CD4-positive, alpha-beta memory T cell (primary cell): ENCODE measurements around the gene PDSS2. TPM values are rescaled to one million over a fixed set of nuclear protein-coding genes. Genes with fewer than 3 reads are reported as not detected.

Experiments used
- CTCF ChIA-PET: fragments of 350-600 bp; sonication (Branson Sonifier 250); formaldehyde crosslinking; loops from one replicate; lab custom pipeline; 2021; ENCODE audit warnings: inconsistent platforms; ENCODE audit not compliant: partially characterized antibody; lab: Charles Lee
- POLR2A ChIA-PET: fragments of 350-600 bp; sonication (Branson Sonifier 250); formaldehyde crosslinking; loops from one replicate; lab custom pipeline; 2021; ENCODE audit not compliant: partially characterized antibody; lab: Charles Lee
- DNase-seq, 5 donors: peaks; one replicate each; pipeline versions ENCODE4 v3.0.0 to v3.0.0-alpha.2; 2020 to 2022; ENCODE audit warnings: mixed read lengths in 1 of 5
- H3K27ac ChIP-seq: one replicate; pipeline ENCODE4 v1.7.0; 2013; ENCODE audit warnings: low read depth, low read length
- H3K27me3 ChIP-seq: 2 replicates; pipeline ENCODE4 v1.7.0; 2013; ENCODE audit warnings: mild to moderate bottlenecking, low read length, moderate library complexity; ENCODE audit not compliant: insufficient read depth
- H3K36me3 ChIP-seq: 2 replicates; pipeline ENCODE4 v1.7.0; 2013; ENCODE audit warnings: mild to moderate bottlenecking, low read length, moderate library complexity; ENCODE audit not compliant: insufficient read depth
- H3K4me1 ChIP-seq: 2 replicates; pipeline ENCODE4 v1.7.0; 2013; ENCODE audit warnings: mild to moderate bottlenecking, low read length, moderate library complexity; ENCODE audit not compliant: insufficient read depth
- H3K4me3 ChIP-seq, 2 donors: one replicate each; pipeline ENCODE4 v1.7.0; 2013; ENCODE audit warnings: low read length in 2 of 2, mild to moderate bottlenecking in 1 of 2
- H3K9me3 ChIP-seq, 2 donors: one replicate each; pipeline ENCODE4 v1.7.0; 2013; ENCODE audit warnings: low read length in 2 of 2, control low read depth in 1 of 2; ENCODE audit not compliant: control insufficient read depth in 1 of 2
- H3K27ac Mint-ChIP-seq, 7 donors: one replicate each; pipeline ENCODE4 v1.8.0; 2020 to 2021; ENCODE audit warnings: mixed read lengths in 7 of 7, mild to moderate bottlenecking in 6 of 7, inconsistent platforms in 3 of 7, moderate library complexity in 3 of 7
- H3K27me3 Mint-ChIP-seq, 2 donors: one replicate each; pipeline ENCODE4 v1.8.0; 2020 to 2021; ENCODE audit warnings: mixed read lengths in 2 of 2
- H3K36me3 Mint-ChIP-seq, 2 donors: one replicate each; pipeline ENCODE4 v1.8.0; 2020 to 2021; ENCODE audit warnings: mixed read lengths in 2 of 2, inconsistent platforms in 1 of 2, mild to moderate bottlenecking in 1 of 2
- H3K4me1 Mint-ChIP-seq, 4 donors: one replicate each; pipeline ENCODE4 v1.8.0; 2020 to 2021; ENCODE audit warnings: mixed read lengths in 4 of 4, mild to moderate bottlenecking in 1 of 4
- H3K4me3 Mint-ChIP-seq, 8 donors: one replicate each; pipeline ENCODE4 v1.8.0; 2020 to 2021; ENCODE audit warnings: mixed read lengths in 8 of 8, mild to moderate bottlenecking in 7 of 8, moderate library complexity in 6 of 8, inconsistent platforms in 3 of 8
- H3K9me3 Mint-ChIP-seq, 8 donors: one replicate each; pipeline ENCODE4 v1.8.0; 2020 to 2021; ENCODE audit warnings: mixed read lengths in 8 of 8, mild to moderate bottlenecking in 5 of 8, inconsistent platforms in 3 of 8, moderate library complexity in 1 of 8
- intact Hi-C: fragments of 100-400 bp; cut with micrococcal nuclease; formaldehyde crosslinking; loops from one replicate; pipeline ENCODE4 v1.15.1; 2023
- polyA plus RNA-seq, 2 donors: library from polyadenylated mRNA; unstranded; fragments of 300-500 nt; fragmentation: Illumina TruSeq; gene quantifications; one replicate each; pipeline ENCODE4 v1.2.3, GENCODE V29; 2021
- total RNA-seq, 2 experiments: library from RNA; stranded (reverse); gene quantifications; one replicate each; pipeline ENCODE4 v1.2.3, GENCODE V29; 2021

PDSS2 gene
- total and polyA plus RNA-seq, 4 experiments from 2014 or later = 10.0 to 14.3 (median 12.2) TPM

- Histone ChIP-seq H3K27ac (no peak overlapping the region), H3K4me3 (no peak overlapping the region), H3K9me3 (peaks cover 0 to 4% of the 10 kb centered on the region in 2 donors), H3K4me1 (no peaks in the 10 kb centered on the region), H3K27me3 (no peaks in the 10 kb centered on the region), H3K36me3 (no peaks in the 10 kb centered on the region)
- Mint-ChIP-seq H3K27me3 (no peaks in the 10 kb centered on the region), H3K36me3 (peaks cover 23 to 29% of the 10 kb centered on the region in 2 donors), H3K4me3 (no peak overlapping the region), H3K4me1 (peaks cover 12 to 25% (median 20%) of the 10 kb centered on the region in 4 donors), H3K9me3 (peaks cover 0 to 25% (median 20%) of the 10 kb centered on the region in 8 donors), H3K27ac (no peak overlapping the region)
- no peak for DNase-seq
- ChIA-PET POLR2A (interaction anchor here (1.0 kb wide), 1 partner anchor 16 kb away, joined by 3 read pairs; the partner anchor contains the start of gene PDSS2), CTCF (interaction anchor here (1.4 kb wide), 1 partner anchor 10 kb away, joined by 4 read pairs; no protein-coding TSS in a partner anchor)
- intact Hi-C loops = no loop called here
Observed at GRCh38 chr6:107443608-107444267, 15.6 kb downstream of the PDSS2 start.

- no peak overlapping the region for H3K4me3 ChIP-seq
- Mint-ChIP-seq H3K9me3 (peaks cover 0 to 18% (median 14%) of the 10 kb centered on the region in 8 donors), H3K4me3 (no peak overlapping the region), H3K27ac (no peak overlapping the region), H3K36me3 (peaks cover 18 to 22% of the 10 kb centered on the region in 2 donors), H3K4me1 (peaks cover 12 to 25% (median 21%) of the 10 kb centered on the region in 4 donors), H3K27me3 (no peaks in the 10 kb centered on the region)
- H3K36me3 ChIP-seq = no peaks in the 10 kb centered on the region
- ChIA-PET POLR2A (interaction anchor here (1.0 kb wide), 1 partner anchor 16 kb away, joined by 3 read pairs; the partner anchor contains the start of gene PDSS2), CTCF (no interaction called here)
- no peaks in the 10 kb centered on the region for H3K4me1 ChIP-seq
- H3K27me3 ChIP-seq = no peaks in the 10 kb centered on the region
- no peak overlapping the region for H3K27ac ChIP-seq
- DNase-seq = no peak
- intact Hi-C loops = loop anchor here (1.0 kb wide), 1 partner anchor 42 kb away; no protein-coding TSS in a partner anchor
- peaks cover 0 to 4% of the 10 kb centered on the region in 2 donors for H3K9me3 ChIP-seq
Observed at GRCh38 chr6:107442938-107443607, 16.3 kb downstream of the PDSS2 start.

- peaks cover 11 to 18% of the 10 kb centered on the region in 2 donors for H3K36me3 Mint-ChIP-seq
- peaks cover 0 to 4% (median 4%) of the 10 kb centered on the region in 8 donors for H3K9me3 Mint-ChIP-seq
- H3K27ac Mint-ChIP-seq = no peak overlapping the region
- Histone ChIP-seq H3K27ac (no peak overlapping the region), H3K27me3 (no peaks in the 10 kb centered on the region), H3K9me3 (no peaks in the 10 kb centered on the region), H3K4me1 (no peaks in the 10 kb centered on the region), H3K4me3 (no peak overlapping the region), H3K36me3 (no peaks in the 10 kb centered on the region)
- H3K4me3 Mint-ChIP-seq = no peak overlapping the region
- no peak for DNase-seq
- ChIA-PET POLR2A (no interaction called here), CTCF (no interaction called here)
- intact Hi-C loops = loop anchor here (1.0 kb wide), 1 partner anchor 40 kb away; no protein-coding TSS in a partner anchor
- no peaks in the 10 kb centered on the region for H3K27me3 Mint-ChIP-seq
- H3K4me1 Mint-ChIP-seq = peaks cover 17 to 30% (median 25%) of the 10 kb centered on the region in 4 donors
Observed at GRCh38 chr6:107441682-107442081, 17.7 kb downstream of the PDSS2 start.

GRCh38 chr6:107440936-107441335, 18.4 kb downstream of the PDSS2 start:
- no peaks in the 10 kb centered on the region for H3K27me3 Mint-ChIP-seq
- H3K4me3 Mint-ChIP-seq = no peak overlapping the region
- Histone ChIP-seq H3K27me3 (no peaks in the 10 kb centered on the region), H3K36me3 (no peaks in the 10 kb centered on the region), H3K9me3 (no peaks in the 10 kb centered on the region), H3K27ac (no peak overlapping the region), H3K4me3 (no peak overlapping the region), H3K4me1 (no peaks in the 10 kb centered on the region)
- ChIA-PET POLR2A (no interaction called here), CTCF (interaction anchor here (0.7 kb wide), 1 partner anchor 18 kb away, joined by 3 read pairs; the partner anchor contains the start of gene PDSS2)
- peaks cover 10 to 14% of the 10 kb centered on the region in 2 donors for H3K36me3 Mint-ChIP-seq
- peaks cover 17 to 30% (median 26%) of the 10 kb centered on the region in 4 donors for H3K4me1 Mint-ChIP-seq
- intact Hi-C loops = no loop called here
- no peaks in the 10 kb centered on the region for H3K9me3 Mint-ChIP-seq
- no peak for DNase-seq
- H3K27ac Mint-ChIP-seq = no peak overlapping the region

- peaks cover 7 to 13% of the 10 kb centered on the region in 2 donors for H3K36me3 Mint-ChIP-seq
- POLR2A ChIA-PET = interaction anchor here (1.4 kb wide), 1 partner anchor 20 kb away, joined by 4 read pairs; the partner anchor contains the start of gene PDSS2
- no peaks in the 10 kb centered on the region for H3K27me3 ChIP-seq
- no peaks in the 10 kb centered on the region for H3K27me3 Mint-ChIP-seq
- no peaks in the 10 kb centered on the region for H3K4me1 ChIP-seq
- no peaks in the 10 kb centered on the region for H3K36me3 ChIP-seq
- H3K4me1 Mint-ChIP-seq = peaks cover 14 to 32% (median 27%) of the 10 kb centered on the region in 4 donors
- H3K4me3 Mint-ChIP-seq = no peak overlapping the region
- DNase-seq = no peak
- H3K9me3 Mint-ChIP-seq = no peaks in the 10 kb centered on the region
- H3K9me3 ChIP-seq = no peaks in the 10 kb centered on the region
- intact Hi-C loops = no loop called here
- no peak overlapping the region for H3K4me3 ChIP-seq
- H3K27ac Mint-ChIP-seq = peak overlapping the region in 1 of 7 donors; percentile 19
- no peak overlapping the region for H3K27ac ChIP-seq
- CTCF ChIA-PET = interaction anchor here (1.2 kb wide), 1 partner anchor 12 kb away, joined by 3 read pairs; no protein-coding TSS in a partner anchor
Observed at GRCh38 chr6:107439406-107439805, 20.0 kb downstream of the PDSS2 start.

- peaks cover 7 to 17% of the 10 kb centered on the region in 2 donors for H3K36me3 Mint-ChIP-seq
- POLR2A ChIA-PET = no interaction called here
- H3K36me3 ChIP-seq = no peaks in the 10 kb centered on the region
Observed at GRCh38 chr6:107437691-107438090, 21.7 kb downstream of the PDSS2 start.

GRCh38 chr6:107436881-107437280, 22.5 kb downstream of the PDSS2 start:
- Mint-ChIP-seq H3K36me3 (peaks cover 8 to 14% of the 10 kb centered on the region in 2 donors), H3K9me3 (no peaks in the 10 kb centered on the region), H3K4me1 (peaks cover 20 to 35% (median 29%) of the 10 kb centered on the region in 4 donors), H3K4me3 (no peak overlapping the region), H3K27ac (no peak overlapping the region), H3K27me3 (no peaks in the 10 kb centered on the region)
- Histone ChIP-seq H3K27ac (no peak overlapping the region), H3K36me3 (no peaks in the 10 kb centered on the region), H3K27me3 (no peaks in the 10 kb centered on the region), H3K9me3 (no peaks in the 10 kb centered on the region), H3K4me3 (no peak overlapping the region), H3K4me1 (no peaks in the 10 kb centered on the region)
- DNase-seq = no peak
- ChIA-PET CTCF (no interaction called here), POLR2A (no interaction called here)
- intact Hi-C loops = no loop called here

More at GRCh38 chr6:107437691-107438090, 21.7 kb downstream of the PDSS2 start:
- Mint-ChIP-seq H3K4me1 (peaks cover 22 to 36% (median 28%) of the 10 kb centered on the region in 4 donors), H3K9me3 (no peaks in the 10 kb centered on the region), H3K27me3 (no peaks in the 10 kb centered on the region), H3K27ac (peak overlapping the region in 1 of 7 donors; percentile 57), H3K4me3 (no peak overlapping the region)
- no peak for DNase-seq
- no peak overlapping the region for H3K4me3 ChIP-seq
- H3K4me1 ChIP-seq = no peaks in the 10 kb centered on the region
- H3K27me3 ChIP-seq = no peaks in the 10 kb centered on the region
- intact Hi-C loops = no loop called here
- no peaks in the 10 kb centered on the region for H3K9me3 ChIP-seq
- CTCF ChIA-PET = no interaction called here
- no peak overlapping the region for H3K27ac ChIP-seq
